ENCODE data around the gene TMEM109. TPM values are rescaled to one million over a fixed set of nuclear protein-coding genes. Genes with fewer than 3 reads are reported as not detected.

The TMEM109 gene
- total and polyA plus RNA-seq, 9 of the 15 experiments (the other 6 are each of a cell fraction or from before 2014, with no cell fraction given), result 9.2 to 71.3 (median 30.5) TPM

DNA sequence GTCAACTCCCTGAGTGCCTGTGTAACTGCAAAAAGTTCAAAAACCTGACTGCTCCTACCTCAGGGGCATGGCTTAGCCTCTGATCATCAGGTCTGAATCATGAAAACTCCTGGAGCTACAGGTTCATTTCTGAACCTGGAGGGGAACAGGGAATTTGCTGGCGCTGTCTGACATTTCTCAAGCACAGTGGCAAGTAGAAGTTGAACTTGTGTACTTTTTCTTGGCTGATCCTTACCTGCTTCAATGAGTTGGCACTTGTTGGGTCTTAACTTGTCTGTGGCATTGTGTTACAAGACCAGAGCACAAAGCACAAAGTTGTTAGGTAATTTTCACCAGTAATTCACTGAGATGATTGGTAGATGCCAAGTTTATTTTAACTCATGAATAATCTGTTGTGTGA is 3.3 kb downstream of the TMEM109 start (continued):
- TF ChIP-seq, protein P1, sequence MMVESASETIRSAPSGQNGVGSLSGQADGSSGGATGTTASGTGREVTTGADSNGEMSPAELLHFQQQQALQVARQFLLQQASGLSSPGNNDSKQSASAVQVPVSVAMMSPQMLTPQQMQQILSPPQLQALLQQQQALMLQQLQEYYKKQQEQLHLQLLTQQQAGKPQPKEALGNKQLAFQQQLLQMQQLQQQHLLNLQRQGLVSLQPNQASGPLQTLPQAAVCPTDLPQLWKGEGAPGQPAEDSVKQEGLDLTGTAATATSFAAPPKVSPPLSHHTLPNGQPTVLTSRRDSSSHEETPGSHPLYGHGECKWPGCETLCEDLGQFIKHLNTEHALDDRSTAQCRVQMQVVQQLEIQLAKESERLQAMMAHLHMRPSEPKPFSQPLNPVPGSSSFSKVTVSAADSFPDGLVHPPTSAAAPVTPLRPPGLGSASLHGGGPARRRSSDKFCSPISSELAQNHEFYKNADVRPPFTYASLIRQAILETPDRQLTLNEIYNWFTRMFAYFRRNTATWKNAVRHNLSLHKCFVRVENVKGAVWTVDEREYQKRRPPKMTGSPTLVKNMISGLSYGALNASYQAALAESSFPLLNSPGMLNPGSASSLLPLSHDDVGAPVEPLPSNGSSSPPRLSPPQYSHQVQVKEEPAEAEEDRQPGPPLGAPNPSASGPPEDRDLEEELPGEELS (CRISPR knock-in tag; IDR thresholded peaks at IDR 0.05; ENCODE audit: borderline replicate concordance), result no peak
- TF ChIP-seq U2AF1 (optimal IDR thresholded peaks at IDR 0.05; ENCODE audit: low read depth, low read length) (no peak), SMAD3 (CRISPR knock-in tag; conservative IDR thresholded peaks at IDR 0.05) (no peak), MAFF (IDR thresholded peaks at IDR 0.05; ENCODE audit: low read length) (no peak), ZNF354B (CRISPR knock-in tag; IDR thresholded peaks at IDR 0.05) (no peak)
- TF ChIP-seq, protein P2, sequence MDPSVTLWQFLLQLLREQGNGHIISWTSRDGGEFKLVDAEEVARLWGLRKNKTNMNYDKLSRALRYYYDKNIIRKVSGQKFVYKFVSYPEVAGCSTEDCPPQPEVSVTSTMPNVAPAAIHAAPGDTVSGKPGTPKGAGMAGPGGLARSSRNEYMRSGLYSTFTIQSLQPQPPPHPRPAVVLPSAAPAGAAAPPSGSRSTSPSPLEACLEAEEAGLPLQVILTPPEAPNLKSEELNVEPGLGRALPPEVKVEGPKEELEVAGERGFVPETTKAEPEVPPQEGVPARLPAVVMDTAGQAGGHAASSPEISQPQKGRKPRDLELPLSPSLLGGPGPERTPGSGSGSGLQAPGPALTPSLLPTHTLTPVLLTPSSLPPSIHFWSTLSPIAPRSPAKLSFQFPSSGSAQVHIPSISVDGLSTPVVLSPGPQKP (CRISPR knock-in tag; IDR thresholded peaks at IDR 0.05), result no peak
- TF ChIP-seq, protein P3, sequence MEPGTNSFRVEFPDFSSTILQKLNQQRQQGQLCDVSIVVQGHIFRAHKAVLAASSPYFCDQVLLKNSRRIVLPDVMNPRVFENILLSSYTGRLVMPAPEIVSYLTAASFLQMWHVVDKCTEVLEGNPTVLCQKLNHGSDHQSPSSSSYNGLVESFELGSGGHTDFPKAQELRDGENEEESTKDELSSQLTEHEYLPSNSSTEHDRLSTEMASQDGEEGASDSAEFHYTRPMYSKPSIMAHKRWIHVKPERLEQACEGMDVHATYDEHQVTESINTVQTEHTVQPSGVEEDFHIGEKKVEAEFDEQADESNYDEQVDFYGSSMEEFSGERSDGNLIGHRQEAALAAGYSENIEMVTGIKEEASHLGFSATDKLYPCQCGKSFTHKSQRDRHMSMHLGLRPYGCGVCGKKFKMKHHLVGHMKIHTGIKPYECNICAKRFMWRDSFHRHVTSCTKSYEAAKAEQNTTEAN (CRISPR knock-in tag; IDR thresholded peaks at IDR 0.05), result no peak

All from K562 (cell line).